MM.1S (cell line): Measurements from ENCODE around the gene TPX2.
A peak's percentile ranks its signal among the peaks of the same experiment; 100 is the strongest.

ENCODE experiments used
- DNase-seq: peaks from one replicate; pipeline ENCODE4 v3.0.0-alpha.2; 2015
- H2AFZ ChIP-seq: fragments of 300-600 bp; sonication (generic); 2 replicates; pipeline ENCODE4 v1.6.0; 2016; ENCODE audit warnings: antibody characterized with exemption, low read length
- H3F3A ChIP-seq: fragments of 300-600 bp; sonication (generic); 2 replicates; pipeline ENCODE4 v1.6.1; 2016; ENCODE audit warnings: mild to moderate bottlenecking, antibody characterized with exemption, low read length, moderate library complexity, mixed read lengths; ENCODE audit not compliant: insufficient read depth
- H3K27ac ChIP-seq: fragments of 300-600 bp; sonication (generic); 2 replicates; pipeline ENCODE4 v1.5.1; 2016; ENCODE audit warnings: mild to moderate bottlenecking, low read length
- H3K27me3 ChIP-seq: fragments of 300-600 bp; sonication (generic); replicated peaks from 2 replicates; pipeline ENCODE4 v1.6.0; 2016; ENCODE audit warnings: low read length; ENCODE audit not compliant: insufficient read depth
- H3K36me3 ChIP-seq: fragments of 300-600 bp; sonication (generic); replicated peaks from 2 replicates; pipeline ENCODE4 v1.6.1; 2016; ENCODE audit warnings: mild to moderate bottlenecking, low read length, mixed read lengths; ENCODE audit not compliant: insufficient read depth
- H3K4me1 ChIP-seq: fragments of 300-600 bp; sonication (generic); 2 replicates; pipeline ENCODE4 v1.6.1; 2016; ENCODE audit warnings: low read length, mixed read lengths
- H3K4me2 ChIP-seq: fragments of 300-600 bp; sonication (generic); 2 replicates; pipeline ENCODE4 v1.6.0; 2016; ENCODE audit warnings: low read depth, low read length
- H3K4me3 ChIP-seq: fragments of 300-600 bp; sonication (generic); 2 replicates; pipeline ENCODE4 v1.5.1; 2016; ENCODE audit warnings: low read length, mixed read lengths
- H3K79me2 ChIP-seq: fragments of 300-600 bp; sonication (generic); 2 replicates; pipeline ENCODE4 v1.6.1; 2016; ENCODE audit warnings: mixed run types, low read length, mixed read lengths
- H3K9ac ChIP-seq: fragments of 300-600 bp; sonication (generic); 2 replicates; pipeline ENCODE4 v1.6.1; 2016; ENCODE audit warnings: low read length, mixed read lengths
- H3K9me2 ChIP-seq: fragments of 300-600 bp; sonication (generic); replicated peaks from 2 replicates; pipeline ENCODE4 v1.6.1; 2016; ENCODE audit warnings: mild to moderate bottlenecking, low read length, mixed read lengths; ENCODE audit not compliant: insufficient read depth
- H3K9me3 ChIP-seq: fragments of 300-600 bp; sonication (generic); replicated peaks from 2 replicates; pipeline ENCODE4 v1.6.1; 2016; ENCODE audit warnings: mild to moderate bottlenecking, low read length, mixed read lengths; ENCODE audit not compliant: insufficient read depth
- H4K20me1 ChIP-seq: fragments of 300-600 bp; sonication (generic); 2 replicates; pipeline ENCODE4 v1.6.1; 2016; ENCODE audit warnings: mild to moderate bottlenecking, low read length, moderate library complexity, mixed read lengths; ENCODE audit not compliant: insufficient read depth
- EZH2 ChIP-seq: fragments of 300-600 bp; sonication (generic); optimal IDR thresholded peaks from 2 replicates; pipeline ENCODE3; 2017; ENCODE audit warnings: low read depth, mild to moderate bottlenecking, antibody characterized with exemption, low read length, mixed read lengths
- EZH2phosphoT487 ChIP-seq: fragments of 300-600 bp; sonication (generic); IDR thresholded peaks from 2 replicates; pipeline ENCODE4 v1.6.1; 2018; ENCODE audit warnings: antibody characterized with exemption, low read length
- TF ChIP-seq, protein P1 (sequence below): fragments of 300-600 bp; sonication (generic); IDR thresholded peaks from 2 replicates; pipeline ENCODE4 v1.5.1; 2016; ENCODE audit warnings: antibody characterized with exemption, low read length, mixed read lengths

The TPX2 gene

GRCh38 chr20:31820228-31820627 is 81.1 kb downstream of the TPX2 start:
- TF ChIP-seq, protein P1, sequence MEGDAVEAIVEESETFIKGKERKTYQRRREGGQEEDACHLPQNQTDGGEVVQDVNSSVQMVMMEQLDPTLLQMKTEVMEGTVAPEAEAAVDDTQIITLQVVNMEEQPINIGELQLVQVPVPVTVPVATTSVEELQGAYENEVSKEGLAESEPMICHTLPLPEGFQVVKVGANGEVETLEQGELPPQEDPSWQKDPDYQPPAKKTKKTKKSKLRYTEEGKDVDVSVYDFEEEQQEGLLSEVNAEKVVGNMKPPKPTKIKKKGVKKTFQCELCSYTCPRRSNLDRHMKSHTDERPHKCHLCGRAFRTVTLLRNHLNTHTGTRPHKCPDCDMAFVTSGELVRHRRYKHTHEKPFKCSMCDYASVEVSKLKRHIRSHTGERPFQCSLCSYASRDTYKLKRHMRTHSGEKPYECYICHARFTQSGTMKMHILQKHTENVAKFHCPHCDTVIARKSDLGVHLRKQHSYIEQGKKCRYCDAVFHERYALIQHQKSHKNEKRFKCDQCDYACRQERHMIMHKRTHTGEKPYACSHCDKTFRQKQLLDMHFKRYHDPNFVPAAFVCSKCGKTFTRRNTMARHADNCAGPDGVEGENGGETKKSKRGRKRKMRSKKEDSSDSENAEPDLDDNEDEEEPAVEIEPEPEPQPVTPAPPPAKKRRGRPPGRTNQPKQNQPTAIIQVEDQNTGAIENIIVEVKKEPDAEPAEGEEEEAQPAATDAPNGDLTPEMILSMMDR: no peak
- TF ChIP-seq EZH2 (no peak), EZH2phosphoT487 (no peak)
- Histone ChIP-seq H3K9ac (no peak overlapping the region), H3K4me2 (no peak overlapping the region), H3F3A (no peaks in the 10 kb centered on the region), H2AFZ (no peak overlapping the region), H3K36me3 (no peaks in the 10 kb centered on the region), H3K27ac (no peak overlapping the region), H3K79me2 (no peaks in the 10 kb centered on the region), H3K9me2 (no peaks in the 10 kb centered on the region), H3K4me3 (no peak overlapping the region), H4K20me1 (no peaks in the 10 kb centered on the region), H3K4me1 (peaks cover 17% of the 10 kb centered on the region), H3K9me3 (no peaks in the 10 kb centered on the region), H3K27me3 (no peaks in the 10 kb centered on the region; the same call in 1 of the 2 replicates)
- DNase-seq: no peak

DNA sequence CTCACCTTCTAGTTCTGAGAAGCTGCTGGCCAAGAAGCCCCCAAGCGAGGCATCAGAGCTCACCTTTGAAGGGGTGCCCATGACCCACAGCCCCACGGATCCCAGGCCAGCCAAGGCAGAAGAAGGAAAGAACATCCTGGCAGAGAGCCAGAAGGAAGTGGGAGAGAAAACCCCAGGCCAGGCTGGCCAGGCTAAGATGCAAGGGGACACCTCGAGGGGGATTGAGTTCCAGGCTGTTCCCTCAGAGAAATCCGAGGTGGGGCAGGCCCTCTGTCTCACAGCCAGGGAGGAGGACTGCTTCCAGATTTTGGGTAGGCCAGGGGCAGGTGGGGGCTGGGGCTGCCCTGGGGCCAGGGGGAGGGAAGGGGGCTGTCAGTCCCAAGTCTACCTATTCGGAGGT is 82.3 kb downstream of the TPX2 start:
- no peak for DNase-seq
- H3K9me2 ChIP-seq: no peaks in the 10 kb centered on the region
- H3K27me3 ChIP-seq: no peaks in the 10 kb centered on the region; the same call in 1 of the 2 replicates
- H3F3A ChIP-seq: no peaks in the 10 kb centered on the region
- no peaks in the 10 kb centered on the region for H4K20me1 ChIP-seq
- no peak overlapping the region for H3K9ac ChIP-seq
- no peaks in the 10 kb centered on the region for H3K79me2 ChIP-seq
- TF ChIP-seq EZH2phosphoT487 (no peak), EZH2 (no peak)
- TF ChIP-seq, protein P1: no peak
- H3K4me3 ChIP-seq: no peak overlapping the region
- H3K36me3 ChIP-seq: no peaks in the 10 kb centered on the region
- peaks cover 17% of the 10 kb centered on the region for H3K4me1 ChIP-seq
- no peaks in the 10 kb centered on the region for H3K9me3 ChIP-seq
- no peak overlapping the region for H2AFZ ChIP-seq
- H3K4me2 ChIP-seq: no peak overlapping the region
- no peak overlapping the region for H3K27ac ChIP-seq

- Histone ChIP-seq H3K27ac (no peak overlapping the region), H3K4me2 (peak overlapping the region; percentile 56), H3K27me3 (no peaks in the 10 kb centered on the region; the same call in 1 of the 2 replicates), H3K9me2 (no peaks in the 10 kb centered on the region), H3K9ac (no peak overlapping the region), H3K4me1 (peaks cover 17% of the 10 kb centered on the region), H3K79me2 (no peaks in the 10 kb centered on the region), H4K20me1 (no peaks in the 10 kb centered on the region), H3K9me3 (no peaks in the 10 kb centered on the region), H3F3A (no peaks in the 10 kb centered on the region), H3K4me3 (no peak overlapping the region), H2AFZ (0 out of 2 replicates have a peak overlapping the region, but pooled peaks have one; percentile 16), H3K36me3 (no peaks in the 10 kb centered on the region)
- peak; percentile 51 for DNase-seq
- TF ChIP-seq EZH2phosphoT487: no peak
- TF ChIP-seq, protein P1: peak; percentile 99
Measured at GRCh38 chr20:31822421-31823330, 83.6 kb downstream of the TPX2 start.
